ENCODE measurements around the gene SHROOM4.

GRCh38 chrX:50863471-50863870, 49.5 kb upstream of the SHROOM4 start:
- TF ChIP-seq, protein P1, sequence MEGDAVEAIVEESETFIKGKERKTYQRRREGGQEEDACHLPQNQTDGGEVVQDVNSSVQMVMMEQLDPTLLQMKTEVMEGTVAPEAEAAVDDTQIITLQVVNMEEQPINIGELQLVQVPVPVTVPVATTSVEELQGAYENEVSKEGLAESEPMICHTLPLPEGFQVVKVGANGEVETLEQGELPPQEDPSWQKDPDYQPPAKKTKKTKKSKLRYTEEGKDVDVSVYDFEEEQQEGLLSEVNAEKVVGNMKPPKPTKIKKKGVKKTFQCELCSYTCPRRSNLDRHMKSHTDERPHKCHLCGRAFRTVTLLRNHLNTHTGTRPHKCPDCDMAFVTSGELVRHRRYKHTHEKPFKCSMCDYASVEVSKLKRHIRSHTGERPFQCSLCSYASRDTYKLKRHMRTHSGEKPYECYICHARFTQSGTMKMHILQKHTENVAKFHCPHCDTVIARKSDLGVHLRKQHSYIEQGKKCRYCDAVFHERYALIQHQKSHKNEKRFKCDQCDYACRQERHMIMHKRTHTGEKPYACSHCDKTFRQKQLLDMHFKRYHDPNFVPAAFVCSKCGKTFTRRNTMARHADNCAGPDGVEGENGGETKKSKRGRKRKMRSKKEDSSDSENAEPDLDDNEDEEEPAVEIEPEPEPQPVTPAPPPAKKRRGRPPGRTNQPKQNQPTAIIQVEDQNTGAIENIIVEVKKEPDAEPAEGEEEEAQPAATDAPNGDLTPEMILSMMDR (IDR thresholded peaks at IDR 0.05): no peak
- no peak for TF ChIP-seq POLR2A (IDR thresholded peaks at IDR 0.05)
- TF ChIP-seq POLR2AphosphoS5 (IDR thresholded peaks at IDR 0.05): no peak
- no peak for TF ChIP-seq EP300 (IDR thresholded peaks at IDR 0.05; ENCODE audit: low read depth)
